Glomerular visceral epithelial cell (primary cell): ENCODE measurements around the gene CEP131.
A peak's percentile ranks its signal among the peaks of the same experiment; 100 is the strongest.
"Not testable (repeated sequence)": the region's sequence is repeated elsewhere in the genome, so short reads cannot be mapped to it uniquely, and the experiment has no call there.

Experiments
- DNase-seq: peaks from one replicate; pipeline ENCODE4 v3.0.0-alpha.2; 2016; ENCODE audit errors: extremely low spot score

Gene CEP131

GRCh38 chr17:81151278-81151677, 71.5 kb downstream of the CEP131 start:
- DNase-seq, result no peak

- no peak for DNase-seq
Observed at GRCh38 chr17:81150377-81151077, 72.2 kb downstream of the CEP131 start.

- no peak for DNase-seq
Observed at GRCh38 chr17:81148986-81149533, 73.7 kb downstream of the CEP131 start.

- DNase-seq, result no peak
Observed at GRCh38 chr17:81148571-81148970, 74.2 kb downstream of the CEP131 start.

- no peak for DNase-seq
Observed at GRCh38 chr17:81147701-81148100, 75.1 kb downstream of the CEP131 start.

- not testable (repeated sequence) for DNase-seq
Observed at GRCh38 chr17:81146208-81146607, 76.6 kb downstream of the CEP131 start.

GRCh38 chr17:81144423-81144781, 78.4 kb downstream of the CEP131 start:
- DNase-seq, result no peak

- no peak for DNase-seq
Observed at GRCh38 chr17:81143717-81144422, 78.9 kb downstream of the CEP131 start.

- no peak for DNase-seq
Observed at GRCh38 chr17:81143200-81143527, 79.6 kb downstream of the CEP131 start.

GRCh38 chr17:81142301-81143199, 80.2 kb downstream of the CEP131 start:
- DNase-seq, result peak; percentile 79

- no peak for DNase-seq
Observed at GRCh38 chr17:81140695-81141094, 82.1 kb downstream of the CEP131 start.

- no peak for DNase-seq
Observed at GRCh38 chr17:81140018-81140417, 82.7 kb downstream of the CEP131 start.
